HG02588 (cell line): Measurements from ENCODE around the gene CHURC1.

ENCODE experiments used
- ATAC-seq: cut with Tn5 transposase; IDR thresholded peaks from one replicate; pipeline ENCODE4 v1.9.1; 2021; ENCODE audit warnings: mild to moderate bottlenecking, moderate library complexity; ENCODE audit not compliant: unreplicated experiment

The CHURC1 gene

GRCh38 chr14:64954491-64955240 lies 40.4 kb downstream of the CHURC1 start:
- ATAC-seq = no peak

GRCh38 chr14:64955297-64955696 lies 41.0 kb downstream of the CHURC1 start:
- no peak for ATAC-seq

GRCh38 chr14:64956697-64957406 lies 42.6 kb downstream of the CHURC1 start:
- ATAC-seq = no peak

- ATAC-seq = no peak
Measured at GRCh38 chr14:64958201-64958600, 43.9 kb downstream of the CHURC1 start.

- ATAC-seq = no peak
Measured at GRCh38 chr14:64958743-64959142, 44.5 kb downstream of the CHURC1 start.

GRCh38 chr14:64960762-64961276 lies 46.6 kb downstream of the CHURC1 start:
- ATAC-seq = no peak

- no peak for ATAC-seq
Measured at GRCh38 chr14:64963611-64964010, 49.4 kb downstream of the CHURC1 start.

GRCh38 chr14:64965356-64966000 lies 51.2 kb downstream of the CHURC1 start:
- ATAC-seq = no peak

- no peak for ATAC-seq
Measured at GRCh38 chr14:64966976-64967375, 52.7 kb downstream of the CHURC1 start.

GRCh38 chr14:64968167-64968566 lies 53.9 kb downstream of the CHURC1 start:
- ATAC-seq = no peak

- ATAC-seq = no peak
Measured at GRCh38 chr14:64968651-64969050, 54.4 kb downstream of the CHURC1 start.

- ATAC-seq = no peak
Measured at GRCh38 chr14:64970041-64970440, 55.8 kb downstream of the CHURC1 start.

GRCh38 chr14:64970776-64971477 lies 56.7 kb downstream of the CHURC1 start:
- ATAC-seq = no peak

GRCh38 chr14:64971491-64971942 lies 57.3 kb downstream of the CHURC1 start:
- no peak for ATAC-seq

- no peak for ATAC-seq
Measured at GRCh38 chr14:64971943-64972791, 57.9 kb downstream of the CHURC1 start, which contains the start of gene RAB15. TSS of gene RAB15 (minus strand) at chr14:64972336. CDS start at chr14:64972076, 260 bp downstream.

- no peak for ATAC-seq
Measured at GRCh38 chr14:64973026-64973442, 58.8 kb downstream of the CHURC1 start.

GRCh38 chr14:64973826-64974225 lies 59.6 kb downstream of the CHURC1 start:
- no peak for ATAC-seq

GRCh38 chr14:64974563-64974962 lies 60.3 kb downstream of the CHURC1 start:
- ATAC-seq = no peak

- no peak for ATAC-seq
Measured at GRCh38 chr14:64979336-64980074, 65.2 kb downstream of the CHURC1 start.
